ENCODE data around the gene TLE2. TPM values are rescaled to one million over a fixed set of nuclear protein-coding genes. Genes with fewer than 3 reads are reported as not detected.

TLE2 gene
- total RNA-seq, 1 experiment from 2014 or later = 6.2 TPM

DNA sequence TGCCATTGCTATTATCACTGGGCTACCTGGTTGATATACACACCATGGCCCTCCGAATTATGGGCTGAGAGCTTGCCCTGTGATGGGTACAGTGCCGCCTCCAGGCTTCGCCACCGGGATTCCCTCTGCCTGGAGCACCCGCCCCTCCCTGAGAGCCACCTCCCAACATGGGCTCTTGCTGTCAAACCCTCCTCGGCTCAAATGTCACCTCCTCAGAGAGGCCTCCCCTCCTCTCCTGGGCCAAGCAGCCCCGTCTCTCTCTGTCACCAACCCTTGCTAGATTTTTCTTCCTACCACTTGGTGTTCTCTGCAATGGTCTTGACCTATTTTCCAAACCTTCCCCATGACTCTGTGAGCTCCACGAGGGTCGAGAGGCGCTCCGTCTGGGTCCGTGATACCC, 12.2 kb upstream of the TLE2 start:
- no peaks in the 10 kb centered on the region for H3K36me3 ChIP-seq (ENCODE audit: control insufficient read depth, insufficient read depth, low read length)
- no TSS peak for BruUV-seq (replicated peaks)
- ChIA-PET CTCF (no interaction called here), POLR2A (no interaction called here)
- TF ChIP-seq, protein P1, sequence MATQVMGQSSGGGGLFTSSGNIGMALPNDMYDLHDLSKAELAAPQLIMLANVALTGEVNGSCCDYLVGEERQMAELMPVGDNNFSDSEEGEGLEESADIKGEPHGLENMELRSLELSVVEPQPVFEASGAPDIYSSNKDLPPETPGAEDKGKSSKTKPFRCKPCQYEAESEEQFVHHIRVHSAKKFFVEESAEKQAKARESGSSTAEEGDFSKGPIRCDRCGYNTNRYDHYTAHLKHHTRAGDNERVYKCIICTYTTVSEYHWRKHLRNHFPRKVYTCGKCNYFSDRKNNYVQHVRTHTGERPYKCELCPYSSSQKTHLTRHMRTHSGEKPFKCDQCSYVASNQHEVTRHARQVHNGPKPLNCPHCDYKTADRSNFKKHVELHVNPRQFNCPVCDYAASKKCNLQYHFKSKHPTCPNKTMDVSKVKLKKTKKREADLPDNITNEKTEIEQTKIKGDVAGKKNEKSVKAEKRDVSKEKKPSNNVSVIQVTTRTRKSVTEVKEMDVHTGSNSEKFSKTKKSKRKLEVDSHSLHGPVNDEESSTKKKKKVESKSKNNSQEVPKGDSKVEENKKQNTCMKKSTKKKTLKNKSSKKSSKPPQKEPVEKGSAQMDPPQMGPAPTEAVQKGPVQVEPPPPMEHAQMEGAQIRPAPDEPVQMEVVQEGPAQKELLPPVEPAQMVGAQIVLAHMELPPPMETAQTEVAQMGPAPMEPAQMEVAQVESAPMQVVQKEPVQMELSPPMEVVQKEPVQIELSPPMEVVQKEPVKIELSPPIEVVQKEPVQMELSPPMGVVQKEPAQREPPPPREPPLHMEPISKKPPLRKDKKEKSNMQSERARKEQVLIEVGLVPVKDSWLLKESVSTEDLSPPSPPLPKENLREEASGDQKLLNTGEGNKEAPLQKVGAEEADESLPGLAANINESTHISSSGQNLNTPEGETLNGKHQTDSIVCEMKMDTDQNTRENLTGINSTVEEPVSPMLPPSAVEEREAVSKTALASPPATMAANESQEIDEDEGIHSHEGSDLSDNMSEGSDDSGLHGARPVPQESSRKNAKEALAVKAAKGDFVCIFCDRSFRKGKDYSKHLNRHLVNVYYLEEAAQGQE (IDR thresholded peaks at IDR 0.05; ENCODE audit: insufficient read depth in 1 of 2, low read depth in 2 of 2, low read length in 1 of 2) = no peak
- TF ChIP-seq POLR2AphosphoS5 (IDR thresholded peaks at IDR 0.05; ENCODE audit: low read depth, low read length) (no peak), CTCF (IDR thresholded peaks at IDR 0.05) (no peak), TCF7L2 (IDR thresholded peaks at IDR 0.05; ENCODE audit: low read depth, low read length) (no peak), SIN3A (IDR thresholded peaks at IDR 0.05; ENCODE audit: borderline replicate concordance, insufficient read depth, low read depth, low read length) (no peak)
- H3K27ac ChIP-seq (ENCODE audit: low read length) = no peak overlapping the region
- DNase-seq (ENCODE audit: low read depth, low spot score) (no peak), ATAC-seq (no peak)
- in situ Hi-C loops (cut with HindIII; ENCODE audit: low pct_unique_long_range_greater_than_20kb, low sequenced_read_pairs) (no loop called here), intact Hi-C loops (cut with micrococcal nuclease; ENCODE audit: unreplicated experiment) (no loop called here)
- H3K27me3 ChIP-seq (ENCODE audit: control insufficient read depth, insufficient read depth, low read length) = no peaks in the 10 kb centered on the region
- H3K9me3 ChIP-seq (ENCODE audit: control insufficient read depth, insufficient read depth, low read depth, low read length) = no peaks in the 10 kb centered on the region
- H3K4me3 ChIP-seq (ENCODE audit: low read depth in 2 of 2, low read length in 2 of 2) = no peak overlapping the region
- H3K4me1 ChIP-seq (ENCODE audit: control insufficient read depth, insufficient read depth, low read length) = peaks cover 7% of the 10 kb centered on the region

- intact Hi-C loops (cut with micrococcal nuclease; ENCODE audit: unreplicated experiment) (no loop called here), in situ Hi-C loops (cut with HindIII; ENCODE audit: low pct_unique_long_range_greater_than_20kb, low sequenced_read_pairs) (no loop called here)
- H3K4me1 ChIP-seq (ENCODE audit: control insufficient read depth, insufficient read depth, low read length) = peaks cover 7% of the 10 kb centered on the region
- H3K4me3 ChIP-seq (ENCODE audit: low read depth in 2 of 2, low read length in 2 of 2) = no peak overlapping the region
- no peak overlapping the region for H3K27ac ChIP-seq (ENCODE audit: low read length)
- CTCF ChIA-PET = interaction anchor here (0.7 kb wide), 1 partner anchor 36 kb away, joined by 3 read pairs; no protein-coding TSS in a partner anchor
- POLR2A ChIA-PET = no interaction called here
- H3K9me3 ChIP-seq (ENCODE audit: control insufficient read depth, insufficient read depth, low read depth, low read length) = no peaks in the 10 kb centered on the region
- no peak for ATAC-seq
- H3K36me3 ChIP-seq (ENCODE audit: control insufficient read depth, insufficient read depth, low read length) = no peaks in the 10 kb centered on the region
- H3K27me3 ChIP-seq (ENCODE audit: control insufficient read depth, insufficient read depth, low read length) = no peaks in the 10 kb centered on the region
- no TSS peak for BruUV-seq (replicated peaks)
- no peak for TF ChIP-seq TCF7L2 (IDR thresholded peaks at IDR 0.05; ENCODE audit: low read depth, low read length)
- no peak for DNase-seq (ENCODE audit: low read depth, low spot score)
Measured at GRCh38 chr19:3039641-3040077, 10.6 kb upstream of the TLE2 start.

DNA sequence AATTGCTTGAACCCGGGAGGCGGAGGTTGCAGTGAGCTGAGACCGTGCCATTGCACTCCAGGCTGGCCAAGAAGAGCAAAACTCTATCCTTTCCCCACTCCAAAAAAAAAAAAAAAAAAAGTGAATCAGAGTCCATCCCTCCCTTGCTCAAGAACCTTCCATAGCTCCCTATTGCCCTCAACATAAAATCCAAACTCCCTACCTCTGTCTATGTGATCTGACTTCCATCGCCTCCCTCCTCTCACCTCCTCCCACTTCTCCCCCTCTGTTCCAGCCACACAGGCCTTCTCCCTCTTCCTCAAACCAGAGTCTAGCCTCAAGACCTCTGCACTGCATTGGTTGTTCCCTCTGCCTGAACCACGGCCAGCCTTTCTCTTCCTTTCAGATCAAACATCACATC, 10.0 kb upstream of the TLE2 start:
- intact Hi-C loops (cut with micrococcal nuclease; ENCODE audit: unreplicated experiment) (no loop called here), in situ Hi-C loops (cut with HindIII; ENCODE audit: low pct_unique_long_range_greater_than_20kb, low sequenced_read_pairs) (no loop called here)
- BruUV-seq (replicated peaks) = no TSS peak
- Histone ChIP-seq H3K27me3 (ENCODE audit: control insufficient read depth, insufficient read depth, low read length) (no peaks in the 10 kb centered on the region), H3K36me3 (ENCODE audit: control insufficient read depth, insufficient read depth, low read length) (no peaks in the 10 kb centered on the region), H3K4me3 (ENCODE audit: low read depth in 2 of 2, low read length in 2 of 2) (no peak overlapping the region), H3K9me3 (ENCODE audit: control insufficient read depth, insufficient read depth, low read depth, low read length) (no peaks in the 10 kb centered on the region), H3K4me1 (ENCODE audit: control insufficient read depth, insufficient read depth, low read length) (peaks cover 11% of the 10 kb centered on the region), H3K27ac (ENCODE audit: low read length) (no peak overlapping the region)
- ChIA-PET POLR2A (no interaction called here), CTCF (interaction anchor here (0.7 kb wide), 1 partner anchor 36 kb away, joined by 3 read pairs; no protein-coding TSS in a partner anchor)
- DNase-seq (ENCODE audit: low read depth, low spot score) = no peak
- no peak for ATAC-seq
- no peak for TF ChIP-seq POLR2AphosphoS5 (IDR thresholded peaks at IDR 0.05; ENCODE audit: low read depth, low read length)
- no peak for TF ChIP-seq TCF7L2 (IDR thresholded peaks at IDR 0.05; ENCODE audit: low read depth, low read length)
- no peak for TF ChIP-seq CTCF (IDR thresholded peaks at IDR 0.05)
- TF ChIP-seq SIN3A (IDR thresholded peaks at IDR 0.05; ENCODE audit: borderline replicate concordance, insufficient read depth, low read depth, low read length) = no peak
- TF ChIP-seq, protein P1 (IDR thresholded peaks at IDR 0.05; ENCODE audit: insufficient read depth in 1 of 2, low read depth in 2 of 2, low read length in 1 of 2) = no peak

Data from Panc1 (cell line).